ENCODE measurements around the gene GAD2.

Gene GAD2

DNA sequence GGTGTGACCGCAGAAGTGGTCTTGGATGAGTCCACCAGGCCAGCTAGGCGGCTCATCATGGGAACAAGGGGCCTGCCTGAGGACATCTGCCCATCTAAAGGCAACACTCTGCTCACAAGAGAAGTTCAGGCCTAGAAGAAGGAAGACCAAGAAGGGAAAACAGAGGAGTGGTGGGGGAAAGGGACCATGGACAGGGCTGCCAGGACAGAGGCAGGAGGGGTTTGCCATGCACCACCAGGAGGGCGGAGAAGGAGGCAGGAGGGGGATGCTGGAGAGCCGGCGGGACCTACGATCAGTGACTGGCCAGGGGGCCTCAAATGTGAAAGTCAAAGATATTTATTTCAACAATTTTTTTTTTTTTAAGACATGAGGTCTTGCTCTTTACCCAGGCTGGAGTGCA, 33.1 kb downstream of the GAD2 start:
- TF ChIP-seq, protein P1, sequence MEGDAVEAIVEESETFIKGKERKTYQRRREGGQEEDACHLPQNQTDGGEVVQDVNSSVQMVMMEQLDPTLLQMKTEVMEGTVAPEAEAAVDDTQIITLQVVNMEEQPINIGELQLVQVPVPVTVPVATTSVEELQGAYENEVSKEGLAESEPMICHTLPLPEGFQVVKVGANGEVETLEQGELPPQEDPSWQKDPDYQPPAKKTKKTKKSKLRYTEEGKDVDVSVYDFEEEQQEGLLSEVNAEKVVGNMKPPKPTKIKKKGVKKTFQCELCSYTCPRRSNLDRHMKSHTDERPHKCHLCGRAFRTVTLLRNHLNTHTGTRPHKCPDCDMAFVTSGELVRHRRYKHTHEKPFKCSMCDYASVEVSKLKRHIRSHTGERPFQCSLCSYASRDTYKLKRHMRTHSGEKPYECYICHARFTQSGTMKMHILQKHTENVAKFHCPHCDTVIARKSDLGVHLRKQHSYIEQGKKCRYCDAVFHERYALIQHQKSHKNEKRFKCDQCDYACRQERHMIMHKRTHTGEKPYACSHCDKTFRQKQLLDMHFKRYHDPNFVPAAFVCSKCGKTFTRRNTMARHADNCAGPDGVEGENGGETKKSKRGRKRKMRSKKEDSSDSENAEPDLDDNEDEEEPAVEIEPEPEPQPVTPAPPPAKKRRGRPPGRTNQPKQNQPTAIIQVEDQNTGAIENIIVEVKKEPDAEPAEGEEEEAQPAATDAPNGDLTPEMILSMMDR (conservative IDR thresholded peaks at IDR 0.05; ENCODE audit: low read depth, low read length): no peak

DNA sequence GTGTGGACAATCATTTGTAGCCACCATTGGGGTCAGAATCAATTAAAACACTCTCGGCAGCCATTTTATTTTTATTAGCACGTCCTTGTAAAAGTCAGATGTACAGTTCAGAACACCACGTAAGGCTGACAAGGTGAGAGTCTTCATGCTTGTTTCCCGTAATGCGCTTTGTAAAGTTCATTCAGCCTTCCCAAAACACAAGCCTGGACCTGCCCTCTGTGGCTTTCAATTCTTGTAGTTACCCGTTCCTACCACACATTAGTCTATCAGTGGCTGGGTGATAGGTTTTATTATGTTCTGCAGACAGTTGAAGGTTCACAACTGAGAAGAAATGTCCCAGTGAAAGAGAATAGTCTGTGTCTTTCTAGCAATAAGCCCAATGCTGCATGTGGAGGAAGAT, 35.4 kb downstream of the GAD2 start:
- no peaks in the 10 kb centered on the region for H4K20me1 ChIP-seq (ENCODE audit: insufficient read depth)

More for the DNA sequence above, 33.1 kb downstream of the GAD2 start:
- Histone ChIP-seq H4K20me1 (ENCODE audit: insufficient read depth) (no peaks in the 10 kb centered on the region), H3K36me3 (ENCODE audit: insufficient read depth) (no peaks in the 10 kb centered on the region), H3K4me3 (IDR thresholded peaks at IDR 0.05; ENCODE audit: insufficient read depth, low read depth, low read length) (no peak overlapping the region), H3K9ac (no peak overlapping the region), H2AFZ (ENCODE audit: low read depth) (no peak overlapping the region), H3K4me2 (no peak overlapping the region), H3K4me1 (ENCODE audit: low read depth, poor library complexity, severe bottlenecking) (peaks cover 11% of the 10 kb centered on the region), H3K27me3 (ENCODE audit: insufficient read depth, low read depth) (no peaks in the 10 kb centered on the region), H3K79me2 (ENCODE audit: insufficient read depth, low read depth) (no peaks in the 10 kb centered on the region), H3K27ac (no peak overlapping the region)

DNA sequence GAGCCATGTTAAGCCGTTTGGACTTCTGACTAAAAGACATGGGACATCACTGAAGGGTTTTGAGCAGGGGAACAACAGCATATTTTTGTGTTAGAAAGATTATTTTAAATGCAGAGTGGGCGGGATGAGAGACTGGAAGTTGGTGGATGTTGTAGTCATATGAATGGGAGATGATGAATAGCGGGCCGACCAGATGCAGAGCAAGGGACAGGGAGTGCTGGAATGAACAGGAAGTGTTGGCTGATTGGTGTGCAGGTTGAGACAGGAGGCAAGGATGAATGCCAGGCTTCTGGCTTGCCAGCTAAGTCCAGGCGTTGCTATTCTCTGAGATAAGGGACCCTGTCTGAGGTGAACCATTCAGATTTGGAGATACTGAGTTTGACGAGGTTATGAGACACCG, 38.0 kb downstream of the GAD2 start:
- H4K20me1 ChIP-seq (ENCODE audit: insufficient read depth): no peaks in the 10 kb centered on the region
- H3K9ac ChIP-seq: no peak overlapping the region
- no peak overlapping the region for H3K27ac ChIP-seq
- H3K79me2 ChIP-seq (ENCODE audit: insufficient read depth, low read depth): no peaks in the 10 kb centered on the region
- H3K4me1 ChIP-seq (ENCODE audit: low read depth, poor library complexity, severe bottlenecking): peaks cover 8% of the 10 kb centered on the region
- H3K27me3 ChIP-seq (ENCODE audit: insufficient read depth, low read depth): no peaks in the 10 kb centered on the region
- H3K36me3 ChIP-seq (ENCODE audit: insufficient read depth): no peaks in the 10 kb centered on the region
- H3K4me2 ChIP-seq: no peak overlapping the region
- H3K4me3 ChIP-seq (IDR thresholded peaks at IDR 0.05; ENCODE audit: insufficient read depth, low read depth, low read length): no peak overlapping the region
- TF ChIP-seq, protein P1 (conservative IDR thresholded peaks at IDR 0.05; ENCODE audit: low read depth, low read length): no peak
- H2AFZ ChIP-seq (ENCODE audit: low read depth): no peak overlapping the region

More for the DNA sequence above, 35.4 kb downstream of the GAD2 start:
- H2AFZ ChIP-seq (ENCODE audit: low read depth): no peak overlapping the region
- TF ChIP-seq, protein P1 (conservative IDR thresholded peaks at IDR 0.05; ENCODE audit: low read depth, low read length): no peak
- H3K36me3 ChIP-seq (ENCODE audit: insufficient read depth): no peaks in the 10 kb centered on the region
- no peaks in the 10 kb centered on the region for H3K79me2 ChIP-seq (ENCODE audit: insufficient read depth, low read depth)
- no peak overlapping the region for H3K9ac ChIP-seq
- no peak overlapping the region for H3K27ac ChIP-seq
- H3K4me2 ChIP-seq: no peak overlapping the region
- H3K4me3 ChIP-seq (IDR thresholded peaks at IDR 0.05; ENCODE audit: insufficient read depth, low read depth, low read length): no peak overlapping the region
- peaks cover 11% of the 10 kb centered on the region for H3K4me1 ChIP-seq (ENCODE audit: low read depth, poor library complexity, severe bottlenecking)
- no peaks in the 10 kb centered on the region for H3K27me3 ChIP-seq (ENCODE audit: insufficient read depth, low read depth)

DNA sequence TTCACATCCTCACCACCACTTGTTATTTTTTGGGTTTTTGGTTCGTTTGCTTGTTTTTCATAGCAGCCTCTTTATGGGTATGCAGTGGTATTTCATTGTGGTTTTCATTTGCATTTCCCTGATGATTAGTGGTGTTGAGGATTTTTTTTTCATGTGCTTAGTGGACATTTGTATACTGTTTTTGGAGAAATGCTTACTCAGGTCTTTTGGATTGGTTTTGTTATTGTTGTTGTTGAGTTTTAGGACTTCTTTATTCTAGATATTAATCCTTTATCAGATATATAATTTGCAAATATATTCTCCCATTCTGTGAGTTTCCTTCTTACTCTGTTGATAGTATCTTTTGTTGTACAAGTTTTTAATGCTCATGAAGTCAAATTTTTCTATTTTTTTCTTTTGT, 42.8 kb downstream of the GAD2 start:
- TF ChIP-seq, protein P1 (conservative IDR thresholded peaks at IDR 0.05; ENCODE audit: low read depth, low read length): no peak
- Histone ChIP-seq H3K9ac (no peak overlapping the region), H3K79me2 (ENCODE audit: insufficient read depth, low read depth) (no peaks in the 10 kb centered on the region), H3K27me3 (ENCODE audit: insufficient read depth, low read depth) (no peaks in the 10 kb centered on the region), H3K36me3 (ENCODE audit: insufficient read depth) (no peaks in the 10 kb centered on the region), H4K20me1 (ENCODE audit: insufficient read depth) (no peaks in the 10 kb centered on the region), H2AFZ (ENCODE audit: low read depth) (no peak overlapping the region), H3K27ac (no peak overlapping the region), H3K4me3 (IDR thresholded peaks at IDR 0.05; ENCODE audit: insufficient read depth, low read depth, low read length) (no peak overlapping the region), H3K4me1 (ENCODE audit: low read depth, poor library complexity, severe bottlenecking) (peaks cover 15% of the 10 kb centered on the region), H3K4me2 (peak overlapping the region; percentile 30; the same call in 1 of the 2 replicates)
